GM18511 (cell line): ENCODE data around the gene DOCK4.

ENCODE experiments used
- ATAC-seq: cut with Tn5 transposase; IDR thresholded peaks from one replicate; pipeline ENCODE4 v1.9.1; 2021; ENCODE audit warnings: mild to moderate bottlenecking, moderate library complexity; ENCODE audit not compliant: unreplicated experiment

Gene DOCK4

DNA sequence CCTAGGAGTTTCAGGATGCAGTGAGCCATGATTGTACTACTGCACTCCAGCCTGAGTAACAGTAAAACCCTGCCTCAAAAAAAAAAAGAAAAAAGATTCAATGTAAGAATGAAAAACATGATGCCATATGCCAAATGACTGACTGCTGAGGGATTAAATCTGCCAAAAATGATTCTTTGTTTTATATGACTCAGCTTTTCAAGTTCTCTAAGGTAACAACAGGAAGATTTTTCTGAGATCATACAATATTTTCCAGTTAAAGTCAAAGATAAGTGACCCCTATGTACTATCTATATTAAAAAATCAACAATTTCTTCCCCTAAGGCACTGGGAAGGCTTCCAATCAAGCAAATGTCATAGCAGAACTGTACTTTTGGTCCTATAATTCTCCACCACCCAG, 372.7 kb downstream of the DOCK4 start:
- ATAC-seq: no peak

GRCh38 chr7:111832174-111832573, 374.0 kb downstream of the DOCK4 start:
- ATAC-seq: no peak

DNA sequence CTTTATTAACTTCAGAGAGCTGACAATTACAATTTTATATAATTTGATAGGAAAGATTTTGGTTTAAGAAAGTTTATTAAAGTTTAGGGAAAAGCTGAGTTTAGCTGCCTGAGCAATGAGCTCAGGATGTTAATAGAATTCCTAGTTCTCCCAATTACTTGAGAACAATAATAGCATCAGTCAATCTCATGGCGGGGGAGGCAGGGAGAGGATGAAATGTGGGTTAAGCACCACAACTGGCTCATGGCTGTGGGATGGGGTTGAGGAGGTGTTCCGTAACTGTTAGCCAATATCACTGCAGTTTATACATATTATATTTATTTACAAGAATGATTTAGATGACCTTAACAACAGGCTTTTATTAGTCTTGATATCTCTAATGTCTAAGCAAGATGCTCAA, 377.0 kb downstream of the DOCK4 start:
- no peak for ATAC-seq

GRCh38 chr7:111827863-111828504, 378.2 kb downstream of the DOCK4 start:
- no peak for ATAC-seq

- ATAC-seq: no peak
Measured at GRCh38 chr7:111825046-111825445, 381.2 kb downstream of the DOCK4 start.

DNA sequence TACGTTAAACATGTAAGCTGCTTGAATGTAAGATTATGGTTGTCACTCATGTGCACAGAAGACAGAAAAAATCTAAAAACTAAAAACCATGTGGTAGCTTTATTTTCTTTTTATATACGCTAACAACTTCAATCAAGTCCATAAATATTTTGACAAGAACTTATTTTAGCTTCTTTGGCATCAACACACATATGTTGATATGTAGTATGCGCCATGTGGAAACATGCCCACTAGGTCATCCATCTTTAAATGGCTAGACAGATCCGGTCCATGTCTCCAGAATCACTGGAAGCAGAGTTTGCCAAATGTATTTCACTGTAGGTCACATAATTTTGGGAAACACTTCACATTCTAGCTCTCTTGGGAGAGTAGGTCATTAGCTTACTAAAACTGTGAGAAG, 382.4 kb downstream of the DOCK4 start:
- ATAC-seq: no peak

DNA sequence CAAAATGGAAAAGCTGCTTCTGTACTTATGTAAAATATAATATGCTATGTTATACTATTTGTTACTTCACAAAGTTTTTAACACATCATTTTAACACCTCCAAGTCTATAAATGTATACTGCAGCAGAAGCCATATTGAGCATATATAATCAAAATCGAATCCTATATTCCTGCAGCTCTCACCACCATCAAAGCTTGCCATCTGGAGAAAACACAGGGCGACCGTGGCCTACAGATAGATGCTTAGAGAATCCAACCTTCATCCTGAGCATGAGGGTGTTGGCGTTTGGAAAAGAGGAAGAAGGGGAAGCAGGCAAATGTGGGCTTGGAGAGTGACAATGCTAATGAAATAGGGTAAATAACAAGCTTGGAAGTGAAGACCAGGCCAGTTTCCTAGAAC, 385.2 kb downstream of the DOCK4 start:
- no peak for ATAC-seq

GRCh38 chr7:111820621-111821020, 385.6 kb downstream of the DOCK4 start:
- no peak for ATAC-seq

DNA sequence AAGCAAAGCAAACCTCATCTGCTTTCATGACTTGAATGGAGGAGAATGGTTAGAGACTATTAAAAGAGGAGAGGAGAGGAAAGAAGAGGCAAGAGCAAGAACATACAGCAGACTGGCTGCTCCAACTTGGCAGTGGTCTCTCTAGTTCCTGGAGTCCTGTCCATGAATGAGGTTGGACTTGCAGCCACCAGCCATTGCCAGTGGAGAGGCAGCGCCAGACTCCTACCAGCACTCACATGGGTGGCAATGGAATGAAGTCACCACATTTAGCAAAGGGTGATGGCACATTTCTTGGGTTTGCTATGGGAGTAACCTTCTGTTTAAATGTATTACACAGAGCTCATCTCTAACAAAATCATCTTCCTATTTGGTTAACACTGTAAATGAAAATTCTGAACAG, 386.1 kb downstream of the DOCK4 start:
- no peak for ATAC-seq

- no peak for ATAC-seq
Measured at GRCh38 chr7:111815354-111815753, 390.8 kb downstream of the DOCK4 start.

- ATAC-seq: no peak
Measured at GRCh38 chr7:111813306-111813705, 392.9 kb downstream of the DOCK4 start.

DNA sequence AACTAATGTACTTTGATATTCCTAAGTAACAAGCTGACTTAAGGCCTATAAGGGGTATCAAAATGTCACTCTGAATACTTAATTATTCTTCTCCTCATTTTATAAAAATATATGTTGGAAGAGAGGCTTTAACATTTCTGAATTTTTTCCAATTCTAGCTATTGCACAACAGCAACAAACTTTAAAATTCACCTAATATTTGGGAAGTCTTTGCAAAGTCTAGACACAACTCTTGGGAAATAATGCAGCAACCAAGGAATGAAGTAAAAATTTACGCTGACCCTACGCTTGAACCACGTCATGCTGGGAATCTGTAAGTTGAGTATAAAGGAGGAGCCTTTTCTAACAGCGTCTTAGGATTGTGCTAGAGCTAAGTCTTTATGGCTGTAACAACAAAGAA, 400.0 kb downstream of the DOCK4 start:
- no peak for ATAC-seq

DNA sequence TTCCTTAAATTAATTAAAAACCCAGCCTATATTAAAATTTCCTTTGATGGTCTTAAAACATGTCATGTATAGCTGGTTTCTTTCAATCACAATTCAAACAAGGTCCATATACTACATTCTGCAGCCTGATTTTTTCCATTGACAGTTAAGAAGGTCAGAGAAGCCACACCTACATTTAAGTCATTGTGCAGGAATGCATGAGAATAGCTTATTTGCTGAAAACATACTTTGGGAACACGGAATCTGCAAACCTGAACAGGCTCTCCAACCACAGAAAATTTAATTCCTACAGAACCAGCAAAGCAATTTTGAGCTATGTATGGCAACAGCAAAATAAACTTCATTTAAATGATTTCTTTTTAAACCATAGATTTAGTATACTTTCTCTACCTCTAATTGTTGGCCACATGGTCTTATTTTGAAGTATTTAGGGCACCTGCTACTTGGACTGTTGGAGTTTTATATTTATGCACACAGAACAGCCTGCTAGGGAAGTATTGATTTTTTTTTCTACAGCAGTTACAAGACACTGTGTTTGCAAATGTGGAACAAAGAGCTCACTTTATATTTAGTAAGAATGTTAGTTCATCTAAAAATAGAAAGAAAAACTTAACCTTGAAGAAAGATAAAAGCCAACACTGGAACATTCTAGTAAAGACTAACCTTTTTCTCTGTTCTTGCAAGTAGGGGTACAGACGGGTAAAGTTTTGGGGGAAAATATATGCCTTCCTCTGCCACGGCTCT, 403.0 kb downstream of the DOCK4 start:
- no peak for ATAC-seq

GRCh38 chr7:111802194-111802772, 403.9 kb downstream of the DOCK4 start:
- ATAC-seq: no peak

DNA sequence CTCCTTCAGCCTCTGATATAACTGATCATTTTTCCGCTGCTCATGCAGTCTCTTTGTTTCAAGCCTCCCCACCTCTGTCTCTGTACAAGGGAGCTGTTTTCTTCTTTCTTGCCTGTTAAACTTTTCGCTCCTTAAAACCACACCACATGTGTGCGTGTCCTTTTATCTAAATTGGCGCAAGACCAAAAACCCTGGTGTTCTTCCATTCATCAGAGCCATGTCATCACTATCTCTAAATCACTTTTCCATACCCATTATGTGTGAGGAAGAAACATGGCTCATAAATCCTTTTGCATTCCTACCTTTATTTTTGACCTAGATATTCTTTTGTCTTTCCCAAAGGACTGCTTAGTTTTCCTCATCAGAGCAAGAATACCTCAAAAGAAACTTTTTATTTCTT, 404.9 kb downstream of the DOCK4 start:
- no peak for ATAC-seq

- no peak for ATAC-seq
Measured at GRCh38 chr7:111796671-111797070, 409.5 kb downstream of the DOCK4 start.

DNA sequence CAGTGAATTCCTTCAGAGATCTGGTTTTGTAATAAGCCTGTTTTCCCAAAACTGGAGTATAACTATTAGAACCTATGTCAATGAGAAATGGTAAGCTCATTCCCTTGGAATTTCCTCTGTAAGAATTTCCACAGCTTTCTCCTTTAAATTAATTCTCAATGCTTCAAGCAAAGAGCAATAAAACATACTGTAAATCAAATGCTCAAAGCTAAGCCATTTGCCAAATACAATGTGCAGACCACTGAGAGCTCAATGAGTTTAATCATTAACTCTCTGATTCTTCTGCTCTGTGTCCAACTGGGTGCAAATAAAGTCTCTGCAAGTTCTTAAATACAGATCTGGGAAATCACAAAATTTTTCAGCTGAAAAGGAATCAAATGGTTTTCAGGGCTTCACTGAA, 416.3 kb downstream of the DOCK4 start:
- no peak for ATAC-seq

- ATAC-seq: no peak
Measured at GRCh38 chr7:111789048-111789320, 417.2 kb downstream of the DOCK4 start.

- ATAC-seq: no peak
Measured at GRCh38 chr7:111788286-111789047, 417.7 kb downstream of the DOCK4 start.

GRCh38 chr7:111787741-111788140, 418.5 kb downstream of the DOCK4 start:
- no peak for ATAC-seq

DNA sequence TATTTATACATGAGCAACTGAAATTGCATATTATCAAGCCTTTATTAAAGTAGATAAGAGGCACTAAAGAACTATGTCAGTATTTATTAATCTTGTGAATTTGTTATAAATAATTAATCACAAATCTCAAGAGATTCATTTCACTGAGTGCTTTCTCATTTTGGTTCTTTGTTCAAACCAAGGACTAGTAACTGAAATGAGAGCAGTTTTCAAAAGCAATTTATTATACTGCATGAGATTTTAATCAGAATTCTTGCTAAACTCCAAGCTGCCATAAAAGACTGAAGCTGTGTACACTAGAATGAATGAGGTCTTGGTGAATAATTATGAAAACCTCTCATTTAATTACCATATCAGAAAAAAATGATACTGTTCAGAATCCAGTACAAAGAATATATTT, 419.1 kb downstream of the DOCK4 start:
- no peak for ATAC-seq

DNA sequence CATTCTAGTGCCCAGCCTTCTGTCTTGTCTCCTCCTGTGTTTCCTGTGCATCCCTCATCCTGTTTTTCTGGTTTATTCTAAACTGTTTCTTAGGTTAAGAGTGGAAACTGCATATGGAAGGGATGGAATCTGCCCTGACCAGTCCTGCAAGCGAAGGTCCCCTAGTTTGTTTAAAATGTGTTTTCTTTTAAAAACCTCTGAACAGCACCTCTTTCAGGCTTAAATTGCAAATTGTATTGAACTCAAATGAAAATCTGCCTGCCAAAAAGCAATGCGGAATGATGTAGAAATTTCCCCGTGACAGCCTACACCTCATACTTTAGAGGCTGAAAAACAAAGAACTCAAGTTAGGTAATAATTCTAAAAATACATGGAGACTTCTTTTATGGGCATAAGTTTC, 421.1 kb downstream of the DOCK4 start:
- no peak for ATAC-seq
